HuH-7 (cell line): ENCODE results near the gene HECTD4.

ENCODE experiments used
- DNase-seq: peaks from one replicate; pipeline ENCODE4 v3.0.0; 2011; ENCODE audit warnings: low spot score

The HECTD4 gene

GRCh38 chr12:112321245-112321644 is 61.0 kb downstream of the HECTD4 start:
- no peak for DNase-seq

- DNase-seq: no peak
These were observed 62.8 kb downstream of the HECTD4 start for GRCh38 chr12:112319395-112319794.

- DNase-seq: no peak
These were observed 64.8 kb downstream of the HECTD4 start for GRCh38 chr12:112317481-112317880.

- DNase-seq: no peak
These were observed 67.2 kb downstream of the HECTD4 start for GRCh38 chr12:112314981-112315380.

GRCh38 chr12:112309797-112310196 is 72.4 kb downstream of the HECTD4 start:
- DNase-seq: no peak

- no peak for DNase-seq
These were observed 73.6 kb downstream of the HECTD4 start for GRCh38 chr12:112308652-112309051.

GRCh38 chr12:112308161-112308560 is 74.1 kb downstream of the HECTD4 start:
- DNase-seq: no peak

- DNase-seq: no peak
These were observed 74.8 kb downstream of the HECTD4 start for GRCh38 chr12:112307317-112308011.

GRCh38 chr12:112305951-112306350 is 76.3 kb downstream of the HECTD4 start:
- DNase-seq: no peak

GRCh38 chr12:112304436-112304835 is 77.8 kb downstream of the HECTD4 start:
- no peak for DNase-seq

- DNase-seq: no peak
These were observed 78.4 kb downstream of the HECTD4 start for GRCh38 chr12:112303799-112304198.

GRCh38 chr12:112303004-112303403 is 79.2 kb downstream of the HECTD4 start:
- DNase-seq: no peak

GRCh38 chr12:112299704-112300103 is 82.5 kb downstream of the HECTD4 start:
- no peak for DNase-seq

GRCh38 chr12:112297188-112297587 is 85.0 kb downstream of the HECTD4 start:
- no peak for DNase-seq

GRCh38 chr12:112296183-112296582 is 86.0 kb downstream of the HECTD4 start:
- no peak for DNase-seq

- DNase-seq: no peak
These were observed 87.4 kb downstream of the HECTD4 start for GRCh38 chr12:112294793-112295192.

GRCh38 chr12:112288638-112289037 is 93.6 kb downstream of the HECTD4 start:
- no peak for DNase-seq

- peak; percentile 40 for DNase-seq
These were observed 96.4 kb downstream of the HECTD4 start for GRCh38 chr12:112285600-112286401.

- DNase-seq: no peak
These were observed 98.7 kb downstream of the HECTD4 start for GRCh38 chr12:112283546-112283945.

- DNase-seq: no peak
These were observed 99.3 kb downstream of the HECTD4 start for GRCh38 chr12:112282920-112283319.

GRCh38 chr12:112275836-112276235 is 106.4 kb downstream of the HECTD4 start:
- DNase-seq: no peak

- peak; percentile 43 for DNase-seq
These were observed 107.0 kb downstream of the HECTD4 start for GRCh38 chr12:112275207-112275606.

- DNase-seq: no peak
These were observed 111.6 kb downstream of the HECTD4 start for GRCh38 chr12:112270673-112271072.

GRCh38 chr12:112266473-112266872 is 115.8 kb downstream of the HECTD4 start:
- no peak for DNase-seq
